IMR-90 (cell line): ENCODE data around the gene ARL6IP5.

Source experiments
- CEBPB ChIP-seq: IDR thresholded peaks from 2 replicates; pipeline ENCODE4 v1.6.1; 2012; ENCODE audit warnings: low read depth, low read length, improper control_type of control experiment
- FOS ChIP-seq: fragments of 150-350 bp; IDR thresholded peaks from 2 replicates; pipeline ENCODE4 v1.6.1; 2016; ENCODE audit warnings: low read depth, low read length
- MXI1 ChIP-seq: IDR thresholded peaks from 2 replicates; pipeline ENCODE4 v1.6.1; 2012; ENCODE audit warnings: low read depth, mild to moderate bottlenecking, low read length, moderate library complexity, borderline replicate concordance
- RCOR1 ChIP-seq: IDR thresholded peaks from 2 replicates; pipeline ENCODE4 v1.6.1; 2012; ENCODE audit warnings: mild to moderate bottlenecking, low read length, improper control_type of control experiment; ENCODE audit not compliant: insufficient replicate concordance
- RFX5 ChIP-seq: IDR thresholded peaks from 2 replicates; pipeline ENCODE4 v1.8.0; 2012; ENCODE audit warnings: low read depth, mild to moderate bottlenecking, low read length, moderate library complexity
- SMC3 ChIP-seq: fragments of 150-350 bp; IDR thresholded peaks from 2 replicates; pipeline ENCODE4 v1.6.1; 2016; ENCODE audit warnings: low read depth, mild to moderate bottlenecking, antibody characterized with exemption, low read length, moderate library complexity
- TF ChIP-seq, protein P1 (sequence below): conservative IDR thresholded peaks from 2 replicates; pipeline ENCODE4 v1.5.1; 2012; ENCODE audit warnings: mild to moderate bottlenecking, low read depth, low read length, improper control_type of control experiment
- TF ChIP-seq, protein P2 (sequence below): fragments of 150-350 bp; IDR thresholded peaks from 2 replicates; pipeline ENCODE4 v1.6.1; 2017; ENCODE audit warnings: mild to moderate bottlenecking, antibody characterized with exemption, low read length, low read depth

GRCh38 chr3:69145688-69146087, 61.0 kb downstream of the ARL6IP5 start:
- TF ChIP-seq, protein P1, sequence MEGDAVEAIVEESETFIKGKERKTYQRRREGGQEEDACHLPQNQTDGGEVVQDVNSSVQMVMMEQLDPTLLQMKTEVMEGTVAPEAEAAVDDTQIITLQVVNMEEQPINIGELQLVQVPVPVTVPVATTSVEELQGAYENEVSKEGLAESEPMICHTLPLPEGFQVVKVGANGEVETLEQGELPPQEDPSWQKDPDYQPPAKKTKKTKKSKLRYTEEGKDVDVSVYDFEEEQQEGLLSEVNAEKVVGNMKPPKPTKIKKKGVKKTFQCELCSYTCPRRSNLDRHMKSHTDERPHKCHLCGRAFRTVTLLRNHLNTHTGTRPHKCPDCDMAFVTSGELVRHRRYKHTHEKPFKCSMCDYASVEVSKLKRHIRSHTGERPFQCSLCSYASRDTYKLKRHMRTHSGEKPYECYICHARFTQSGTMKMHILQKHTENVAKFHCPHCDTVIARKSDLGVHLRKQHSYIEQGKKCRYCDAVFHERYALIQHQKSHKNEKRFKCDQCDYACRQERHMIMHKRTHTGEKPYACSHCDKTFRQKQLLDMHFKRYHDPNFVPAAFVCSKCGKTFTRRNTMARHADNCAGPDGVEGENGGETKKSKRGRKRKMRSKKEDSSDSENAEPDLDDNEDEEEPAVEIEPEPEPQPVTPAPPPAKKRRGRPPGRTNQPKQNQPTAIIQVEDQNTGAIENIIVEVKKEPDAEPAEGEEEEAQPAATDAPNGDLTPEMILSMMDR, result no peak
- TF ChIP-seq, protein P2, sequence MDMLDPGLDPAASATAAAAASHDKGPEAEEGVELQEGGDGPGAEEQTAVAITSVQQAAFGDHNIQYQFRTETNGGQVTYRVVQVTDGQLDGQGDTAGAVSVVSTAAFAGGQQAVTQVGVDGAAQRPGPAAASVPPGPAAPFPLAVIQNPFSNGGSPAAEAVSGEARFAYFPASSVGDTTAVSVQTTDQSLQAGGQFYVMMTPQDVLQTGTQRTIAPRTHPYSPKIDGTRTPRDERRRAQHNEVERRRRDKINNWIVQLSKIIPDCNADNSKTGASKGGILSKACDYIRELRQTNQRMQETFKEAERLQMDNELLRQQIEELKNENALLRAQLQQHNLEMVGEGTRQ, result no peak
- TF ChIP-seq SMC3, result no peak
- TF ChIP-seq CEBPB, result no peak
- no peak for TF ChIP-seq MXI1
- no peak for TF ChIP-seq RFX5
- TF ChIP-seq FOS, result no peak
- TF ChIP-seq RCOR1, result no peak
